Right atrium auricular region (tissue), 2 donors: Measurements from ENCODE around the gene PHKG2. TPM values are rescaled to one million over a fixed set of nuclear protein-coding genes. Genes with fewer than 3 reads are reported as not detected.

Experiments
- DNase-seq: peaks from one replicate; pipeline ENCODE4 v3.0.0-alpha.2; 2019; ENCODE audit warnings: low spot score
- H3K27ac ChIP-seq, 2 donors: fragments of 200-600 bp; sonication (generic); 1 replicate in 1 of 2; 2 replicates in 1 of 2; pipeline ENCODE4 v1.5.1; 2016 to 2019
- H3K27me3 ChIP-seq, 2 donors: fragments of 200-600 bp; sonication (generic); one replicate each; pipeline versions ENCODE4 v1.5.1 to v1.6.0; 2017 to 2019
- H3K36me3 ChIP-seq: fragments of 200-600 bp; sonication (generic); one replicate; pipeline ENCODE4 v1.5.1; 2016
- H3K4me1 ChIP-seq, 2 donors: fragments of 200-600 bp; sonication (generic); one replicate each; pipeline versions ENCODE4 v1.5.1 to v1.6.0; 2017 to 2019
- H3K4me3 ChIP-seq, 2 donors: fragments of 200-600 bp; sonication (generic); 1 replicate in 1 of 2; 2 replicates in 1 of 2; pipeline ENCODE4 v1.5.1; 2017 to 2019; ENCODE audit warnings: mild to moderate bottlenecking in 1 of 2, moderate library complexity in 1 of 2
- H3K9me3 ChIP-seq, 2 donors: fragments of 200-600 bp; sonication (generic); one replicate each; pipeline ENCODE4 v1.5.1; 2019
- total RNA-seq, 2 donors: library from RNA; depleted of rRNA; stranded (reverse); fragments of >200 nt; gene quantifications; one replicate each; pipeline ENCODE4 v1.1.0, GENCODE V29; 2016
- TF ChIP-seq, protein P1 (sequence below), 2 donors: fragments of 200-600 bp; sonication (generic); IDR thresholded peaks; one replicate each; pipeline ENCODE4 v1.5.1; 2019; ENCODE audit warnings: antibody characterized with exemption in 2 of 2

The PHKG2 gene
- total RNA-seq, 2 donors from 2014 or later = 16.0 to 22.1 TPM

DNA sequence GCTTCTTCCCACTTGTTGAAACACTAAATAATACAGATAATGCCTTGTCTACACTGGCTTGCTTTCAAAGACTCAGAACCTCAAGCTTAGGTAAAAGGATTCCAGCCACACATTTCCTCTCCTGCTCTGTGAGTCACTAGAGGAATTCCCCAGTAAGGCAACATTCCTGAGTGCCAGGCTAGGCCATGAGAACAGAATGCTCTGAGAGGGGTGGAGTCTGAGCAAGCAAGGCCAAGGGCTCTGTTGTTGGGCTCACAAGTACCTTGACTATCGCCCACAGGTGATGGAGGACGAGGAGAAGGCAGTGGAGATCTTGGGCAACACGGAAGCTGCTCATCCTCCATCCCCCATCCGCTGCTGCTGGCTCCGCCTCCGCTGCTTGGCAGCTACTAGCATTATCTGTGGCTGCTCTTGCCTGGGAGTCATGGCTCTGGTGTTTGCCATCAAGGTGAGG lies 6.7 kb upstream of the PHKG2 start:
- H3K4me3 ChIP-seq = no peak overlapping the region
- H3K4me1 ChIP-seq = peaks cover 0 to 24% of the 10 kb centered on the region in 2 donors
- no peaks in the 10 kb centered on the region for H3K27me3 ChIP-seq
- H3K27ac ChIP-seq = peak overlapping the region; percentile 35 to 52
- no peak for DNase-seq
- TF ChIP-seq, protein P1, sequence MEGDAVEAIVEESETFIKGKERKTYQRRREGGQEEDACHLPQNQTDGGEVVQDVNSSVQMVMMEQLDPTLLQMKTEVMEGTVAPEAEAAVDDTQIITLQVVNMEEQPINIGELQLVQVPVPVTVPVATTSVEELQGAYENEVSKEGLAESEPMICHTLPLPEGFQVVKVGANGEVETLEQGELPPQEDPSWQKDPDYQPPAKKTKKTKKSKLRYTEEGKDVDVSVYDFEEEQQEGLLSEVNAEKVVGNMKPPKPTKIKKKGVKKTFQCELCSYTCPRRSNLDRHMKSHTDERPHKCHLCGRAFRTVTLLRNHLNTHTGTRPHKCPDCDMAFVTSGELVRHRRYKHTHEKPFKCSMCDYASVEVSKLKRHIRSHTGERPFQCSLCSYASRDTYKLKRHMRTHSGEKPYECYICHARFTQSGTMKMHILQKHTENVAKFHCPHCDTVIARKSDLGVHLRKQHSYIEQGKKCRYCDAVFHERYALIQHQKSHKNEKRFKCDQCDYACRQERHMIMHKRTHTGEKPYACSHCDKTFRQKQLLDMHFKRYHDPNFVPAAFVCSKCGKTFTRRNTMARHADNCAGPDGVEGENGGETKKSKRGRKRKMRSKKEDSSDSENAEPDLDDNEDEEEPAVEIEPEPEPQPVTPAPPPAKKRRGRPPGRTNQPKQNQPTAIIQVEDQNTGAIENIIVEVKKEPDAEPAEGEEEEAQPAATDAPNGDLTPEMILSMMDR (IDR thresholded peaks at IDR 0.05) = no peak
- H3K9me3 ChIP-seq = no peaks in the 10 kb centered on the region
- peaks cover 46% of the 10 kb centered on the region for H3K36me3 ChIP-seq

DNA sequence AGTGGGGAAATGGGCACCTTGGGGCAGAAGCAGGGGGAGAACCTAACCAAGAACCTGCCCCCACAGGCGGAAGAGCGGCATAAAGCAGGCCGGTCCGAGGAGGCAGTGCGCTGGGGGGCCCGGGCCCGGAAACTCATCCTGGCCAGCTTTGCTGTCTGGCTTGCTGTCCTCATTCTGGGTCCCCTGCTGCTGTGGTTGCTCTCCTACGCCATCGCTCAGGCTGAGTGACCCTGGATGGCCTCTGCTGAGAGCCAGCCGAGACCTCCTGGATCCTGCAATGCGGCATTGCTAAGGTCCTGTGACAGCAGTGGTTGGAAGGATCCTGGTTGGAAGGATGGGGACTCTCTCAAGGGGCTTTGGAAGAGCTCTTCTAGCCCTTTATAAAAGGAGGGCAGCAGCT lies 4.5 kb upstream of the PHKG2 start:
- Histone ChIP-seq H3K27me3 (no peaks in the 10 kb centered on the region), H3K4me1 (peaks cover 0 to 32% of the 10 kb centered on the region in 2 donors), H3K36me3 (peaks cover 24% of the 10 kb centered on the region), H3K9me3 (no peaks in the 10 kb centered on the region), H3K4me3 (no peak overlapping the region), H3K27ac (peak overlapping the region; percentile 6 to 55)
- TF ChIP-seq, protein P1 (IDR thresholded peaks at IDR 0.05) = no peak
- no peak for DNase-seq

DNA sequence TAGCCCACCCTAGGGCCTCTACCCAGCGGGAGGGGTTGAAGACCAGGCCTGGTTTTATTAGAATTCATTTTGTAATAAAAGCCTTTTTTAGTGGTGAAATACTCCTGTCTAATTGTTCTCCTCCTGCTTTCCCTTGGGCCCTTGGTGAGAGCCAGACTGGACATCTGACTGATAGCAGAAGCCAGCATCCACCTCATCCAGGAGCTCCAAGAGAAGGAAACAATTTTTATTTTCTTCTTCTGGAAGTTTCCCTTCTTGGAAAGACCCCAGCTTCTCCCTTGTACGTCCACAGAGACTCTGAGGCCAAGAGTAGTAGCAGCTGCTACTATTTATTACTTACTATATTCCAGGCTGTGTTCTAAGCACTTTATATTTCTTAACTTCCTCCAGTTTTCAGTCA lies 4.0 kb upstream of the PHKG2 start:
- H3K4me1 ChIP-seq = peaks cover 0 to 37% of the 10 kb centered on the region in 2 donors
- H3K27me3 ChIP-seq = no peaks in the 10 kb centered on the region
- DNase-seq = no peak
- no peaks in the 10 kb centered on the region for H3K9me3 ChIP-seq
- H3K4me3 ChIP-seq = no peak overlapping the region
- H3K36me3 ChIP-seq = peaks cover 19% of the 10 kb centered on the region
- TF ChIP-seq, protein P1 (IDR thresholded peaks at IDR 0.05) = no peak
- H3K27ac ChIP-seq = peak overlapping the region; percentile 6 to 55

DNA sequence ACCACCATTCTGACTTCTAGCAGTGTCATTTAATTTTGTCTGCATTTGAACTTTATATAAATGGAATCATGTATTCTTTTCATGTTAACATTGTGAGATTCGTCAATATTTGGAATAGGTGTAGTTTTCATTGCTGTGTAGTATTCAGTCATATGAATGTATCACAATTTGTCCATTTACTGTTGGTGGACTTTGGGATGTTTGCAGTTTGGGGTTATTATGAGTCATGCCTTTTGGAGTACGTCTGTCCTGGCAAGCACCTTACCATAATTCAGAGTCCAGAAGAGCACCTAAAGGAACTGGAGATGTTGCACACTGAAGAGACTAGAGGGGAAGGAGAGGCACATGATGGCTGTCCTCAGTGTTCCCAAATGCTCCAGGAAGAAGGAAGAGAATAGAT lies 3.1 kb upstream of the PHKG2 start:
- H3K4me3 ChIP-seq = no peak overlapping the region
- no peaks in the 10 kb centered on the region for H3K27me3 ChIP-seq
- DNase-seq = no peak
- H3K36me3 ChIP-seq = peaks cover 14% of the 10 kb centered on the region
- H3K27ac ChIP-seq = no peak overlapping the region
- TF ChIP-seq, protein P1 (IDR thresholded peaks at IDR 0.05) = no peak
- H3K9me3 ChIP-seq = no peaks in the 10 kb centered on the region
- H3K4me1 ChIP-seq = peaks cover 0 to 40% of the 10 kb centered on the region in 2 donors

DNA sequence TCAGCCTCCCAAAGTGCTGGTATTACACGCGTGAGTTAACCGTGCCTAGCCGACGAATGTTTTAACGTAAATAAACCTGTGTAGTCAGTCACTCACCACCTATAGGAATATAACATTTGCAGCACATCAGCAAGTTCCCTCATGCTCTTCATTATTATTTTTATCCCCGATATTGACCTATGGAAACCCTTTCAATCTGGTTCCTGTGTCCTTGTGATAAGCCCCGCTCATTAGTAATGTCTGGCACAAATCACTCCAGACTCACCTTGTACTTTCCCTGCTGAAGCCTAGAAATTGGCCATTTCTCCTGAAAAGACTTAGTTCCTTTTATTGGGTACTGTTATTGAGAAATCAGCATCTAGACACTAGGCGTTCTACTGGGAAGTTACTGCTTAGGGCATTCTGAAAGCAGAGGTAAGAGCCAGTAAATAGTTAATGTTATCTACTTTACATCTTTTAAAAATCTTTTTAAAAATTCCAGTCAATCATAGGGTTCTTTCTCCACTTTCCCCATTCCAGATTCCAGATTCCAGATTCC lies 1.5 kb upstream of the PHKG2 start:
- H3K9me3 ChIP-seq = no peaks in the 10 kb centered on the region
- H3K36me3 ChIP-seq = peaks cover 21% of the 10 kb centered on the region
- TF ChIP-seq, protein P1 (IDR thresholded peaks at IDR 0.05) = no peak
- H3K4me3 ChIP-seq = no peak overlapping the region
- H3K27me3 ChIP-seq = no peaks in the 10 kb centered on the region
- DNase-seq = no peak
- H3K27ac ChIP-seq = no peak overlapping the region
- H3K4me1 ChIP-seq = peaks cover 0 to 24% of the 10 kb centered on the region in 2 donors

DNA sequence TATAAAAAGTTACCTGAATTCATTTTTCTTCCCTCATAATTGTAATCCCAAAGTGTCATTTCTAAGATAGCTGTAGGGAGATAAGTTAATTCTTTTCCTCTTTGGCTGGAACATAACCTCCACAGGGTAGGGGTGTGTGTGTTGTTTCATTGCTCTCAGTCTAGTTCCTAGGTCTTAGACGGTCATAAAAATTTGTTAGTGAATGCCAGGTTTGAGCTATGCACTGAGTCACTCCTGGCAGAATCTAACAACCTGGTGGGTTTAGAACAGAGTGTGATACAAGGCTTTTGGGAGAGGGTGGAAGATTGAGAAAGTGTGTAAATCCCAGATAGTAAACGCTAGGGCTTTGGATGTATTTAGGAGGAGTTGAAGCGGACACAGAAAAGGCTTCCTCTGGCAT lies 894 bp upstream of the PHKG2 start:
- Histone ChIP-seq H3K36me3 (peaks cover 22% of the 10 kb centered on the region), H3K27ac (peak overlapping the region; percentile 60 to 64), H3K4me3 (peak overlapping the region in 1 of 2 donors; percentile 98), H3K27me3 (no peaks in the 10 kb centered on the region), H3K9me3 (no peaks in the 10 kb centered on the region), H3K4me1 (peaks cover 0 to 18% of the 10 kb centered on the region in 2 donors)
- TF ChIP-seq, protein P1 (IDR thresholded peaks at IDR 0.05) = no peak
- no peak for DNase-seq
